B cell (primary cell): Measurements from ENCODE around the gene CHRNG. TPM values are rescaled to one million over a fixed set of nuclear protein-coding genes. Genes with fewer than 3 reads are reported as not detected.

Source experiments
- ATAC-seq: fragments of 200-7000 bp; cut with Tn5 transposase; one replicate; pipeline ENCODE4 v1.10.0; 2021; ENCODE audit warnings: low read depth, mild to moderate bottlenecking, moderate number of reproducible peaks, moderate library complexity
- CTCF ChIA-PET: fragments of 350-600 bp; sonication (Branson Sonifier 250); formaldehyde crosslinking; loops from one replicate; lab custom pipeline; 2021; ENCODE audit warnings: antibody characterized with exemption, inconsistent platforms; lab: Charles Lee
- POLR2A ChIA-PET: fragments of 350-600 bp; sonication (Branson Sonifier 250); formaldehyde crosslinking; loops from one replicate; lab custom pipeline; 2021; ENCODE audit warnings: antibody characterized with exemption; lab: Charles Lee
- DNase-seq: peaks from one replicate; pipeline ENCODE4 v3.0.0; 2013
- H2AFZ ChIP-seq: 2 replicates; pipeline ENCODE4 v1.6.1; 2012; ENCODE audit warnings: mild to moderate bottlenecking, low read depth, low read length; ENCODE audit not compliant: insufficient read depth, poor library complexity, severe bottlenecking
- H3K27ac ChIP-seq, 2 donors: 1 replicate in 1 of 2; 2 replicates in 1 of 2; pipeline ENCODE4 v1.5.1; 2012 to 2013; ENCODE audit warnings: low read length in 2 of 2, mild to moderate bottlenecking in 2 of 2, moderate library complexity in 1 of 2
- H3K27me3 ChIP-seq, 4 experiments: fragments of 200-600 bp in 1 of 4; sonication (generic) in 1 of 4; replicated peaks in 1 of 4; 1 replicate in 2 of 4; 2 replicates in 2 of 4; pipeline versions ENCODE4 v1.6.1 to v1.7.0; 2013 to 2016; ENCODE audit warnings: low read length in 3 of 4, mild to moderate bottlenecking in 2 of 4, mixed read lengths in 1 of 4, moderate library complexity in 1 of 4; ENCODE audit not compliant: insufficient read depth in 4 of 4, control insufficient read depth in 3 of 4; ENCODE audit errors: control extremely low read depth in 1 of 4
- H3K36me3 ChIP-seq, 2 experiments: replicated peaks in 1 of 2; 1 replicate in 1 of 2; 2 replicates in 1 of 2; pipeline versions ENCODE4 v1.6.1 to v1.7.1; 2013; ENCODE audit warnings: low read length in 1 of 2; ENCODE audit not compliant: insufficient read depth in 2 of 2, control insufficient read depth in 1 of 2; ENCODE audit errors: control extremely low read depth in 1 of 2, extremely low read depth in 1 of 2
- H3K4me1 ChIP-seq, 2 donors: fragments of 200-600 bp in 1 of 2; sonication (generic) in 1 of 2; 1 replicate in 1 of 2; 2 replicates in 1 of 2; pipeline versions ENCODE4 v1.5.1 to v1.6.1; 2013 to 2017; ENCODE audit warnings: low read length in 2 of 2; ENCODE audit not compliant: control insufficient read depth in 2 of 2, insufficient read depth in 2 of 2
- H3K4me2 ChIP-seq: replicated peaks from 2 replicates; pipeline ENCODE3; 2012; ENCODE audit warnings: mild to moderate bottlenecking, low read depth, low read length; ENCODE audit not compliant: poor library complexity, severe bottlenecking
- H3K4me3 ChIP-seq, 5 experiments: fragments of 200-600 bp in 1 of 5; sonication (generic) in 1 of 5; 1 replicate in 3 of 5; 2 replicates in 2 of 5; pipeline versions ENCODE4 v1.5.1 to v1.7.0; 2011 to 2016; ENCODE audit warnings: low read length in 4 of 5, mild to moderate bottlenecking in 4 of 5, low read depth in 2 of 5, control low read depth in 1 of 5, moderate library complexity in 1 of 5; ENCODE audit not compliant: insufficient read depth in 1 of 5; ENCODE audit errors: control extremely low read depth in 1 of 5, extremely low read depth in 1 of 5
- H3K79me2 ChIP-seq: fragments of 200-600 bp; sonication (generic); one replicate; pipeline ENCODE4 v1.6.0; 2016; ENCODE audit warnings: low read length; ENCODE audit not compliant: control insufficient read depth, insufficient read depth
- H3K9ac ChIP-seq: fragments of 200-600 bp; sonication (generic); 2 replicates; pipeline ENCODE4 v1.6.1; 2017; ENCODE audit warnings: mild to moderate bottlenecking, low read length, moderate library complexity
- H3K9me3 ChIP-seq, 3 donors: one replicate each; pipeline versions ENCODE4 v1.6.1 to v1.7.1; 2013; ENCODE audit warnings: low read length in 2 of 3; ENCODE audit not compliant: control insufficient read depth in 2 of 3, insufficient read depth in 1 of 3; ENCODE audit errors: control extremely low read depth in 1 of 3
- H4K20me1 ChIP-seq: 2 replicates; pipeline ENCODE4 v1.6.0; 2012; ENCODE audit warnings: mild to moderate bottlenecking, low read length; ENCODE audit not compliant: insufficient read depth, control insufficient read depth, poor library complexity, severe bottlenecking
- H3K27ac Mint-ChIP-seq: one replicate; pipeline ENCODE4 v1.8.0; 2021; ENCODE audit warnings: mixed read lengths
- H3K27me3 Mint-ChIP-seq: one replicate; pipeline ENCODE4 v1.8.0; 2021; ENCODE audit warnings: mixed read lengths
- H3K4me1 Mint-ChIP-seq: one replicate; pipeline ENCODE4 v1.8.0; 2021; ENCODE audit warnings: mixed read lengths
- H3K4me3 Mint-ChIP-seq: one replicate; pipeline ENCODE4 v1.8.0; 2021; ENCODE audit warnings: mixed read lengths
- H3K9me3 Mint-ChIP-seq: one replicate; pipeline ENCODE4 v1.8.0; 2022; ENCODE audit warnings: mixed read lengths; ENCODE audit not compliant: insufficient read depth
- EZH2 ChIP-seq: IDR thresholded peaks from 2 replicates; pipeline ENCODE4 v1.6.1; 2012; ENCODE audit warnings: borderline replicate concordance, low read depth, mild to moderate bottlenecking, moderate library complexity, low read length; ENCODE audit not compliant: insufficient read depth, poor library complexity, severe bottlenecking
- WGBS: methylation state at CpG from one replicate; pipeline ENCODE4 v1.1.5; 2013; ENCODE audit warnings: missing lambda C conversion rate; ENCODE audit not compliant: insufficient coverage; 5-methylcytosine and 5-hydroxymethylcytosine counted together
- intact Hi-C: fragments of 100-400 bp; cut with micrococcal nuclease; formaldehyde crosslinking; loops from one replicate; pipeline ENCODE4 v1.10.0; 2022
- polyA plus RNA-seq: library from polyadenylated mRNA; depleted of rRNA; stranded (reverse); fragments of >200 nt; gene quantifications from 2 replicates; pipeline ENCODE4 v1.2.3, GENCODE V29; 2012
- total RNA-seq, 2 donors: library from RNA; stranded (reverse); fragments of 120-200 nt in 1 of 2; gene quantifications; 1 replicate in 1 of 2; 2 replicates in 1 of 2; pipeline versions ENCODE4 v1.2.3 to v1.2.4, GENCODE V29; 2013 to 2022
- TF ChIP-seq, protein P1 (sequence below): fragments of 200-600 bp; IDR thresholded peaks from one replicate; pipeline ENCODE4 v1.8.0; 2022; ENCODE audit warnings: antibody characterized with exemption, mild to moderate bottlenecking

Gene CHRNG
- total and polyA plus RNA-seq, 2 donors (not counting 1 experiment from before 2014, with no cell fraction given), result not detected

DNA sequence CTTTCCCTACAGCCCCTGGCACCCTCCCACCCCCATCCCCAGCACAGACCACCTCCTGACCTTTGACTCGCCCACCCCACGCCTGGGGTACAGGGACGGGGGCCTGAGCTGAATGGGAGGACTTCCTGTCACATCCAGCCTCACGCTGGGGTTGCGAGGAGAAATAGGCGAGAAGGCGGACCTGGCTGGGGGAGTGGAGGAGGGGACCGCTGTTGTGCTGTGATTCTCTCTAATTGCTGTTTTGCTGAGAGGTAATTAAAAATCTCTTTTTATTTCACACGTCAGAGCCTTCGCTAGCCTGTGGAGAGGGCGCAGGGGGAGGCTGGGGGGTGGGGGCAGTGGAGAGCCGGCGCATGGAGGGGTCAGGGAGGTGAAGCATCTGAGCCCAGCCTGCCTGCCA, 42.1 kb upstream of the CHRNG start:
- no peak overlapping the region for H3K4me3 Mint-ChIP-seq
- Histone ChIP-seq H3K27me3 (peaks cover 0 to 16% (median 0%) of the 10 kb centered on the region in 4 experiments), H3K4me2 (no peak overlapping the region), H2AFZ (no peak overlapping the region), H3K79me2 (no peaks in the 10 kb centered on the region), H3K36me3 (no peaks in the 10 kb centered on the region), H3K9me3 (no peaks in the 10 kb centered on the region), H3K4me3 (no peak overlapping the region), H3K4me1 (peaks cover 0 to 1% of the 10 kb centered on the region in 2 donors), H3K27ac (no peak overlapping the region), H3K9ac (no peak overlapping the region), H4K20me1 (no peaks in the 10 kb centered on the region)
- H3K9me3 Mint-ChIP-seq, result no peaks in the 10 kb centered on the region
- intact Hi-C loops, result no loop called here
- ChIA-PET CTCF (no interaction called here), POLR2A (no interaction called here)
- peaks cover 1% of the 10 kb centered on the region for H3K4me1 Mint-ChIP-seq
- no peak for DNase-seq
- H3K27me3 Mint-ChIP-seq, result peaks cover 24% of the 10 kb centered on the region
- TF ChIP-seq, protein P1, sequence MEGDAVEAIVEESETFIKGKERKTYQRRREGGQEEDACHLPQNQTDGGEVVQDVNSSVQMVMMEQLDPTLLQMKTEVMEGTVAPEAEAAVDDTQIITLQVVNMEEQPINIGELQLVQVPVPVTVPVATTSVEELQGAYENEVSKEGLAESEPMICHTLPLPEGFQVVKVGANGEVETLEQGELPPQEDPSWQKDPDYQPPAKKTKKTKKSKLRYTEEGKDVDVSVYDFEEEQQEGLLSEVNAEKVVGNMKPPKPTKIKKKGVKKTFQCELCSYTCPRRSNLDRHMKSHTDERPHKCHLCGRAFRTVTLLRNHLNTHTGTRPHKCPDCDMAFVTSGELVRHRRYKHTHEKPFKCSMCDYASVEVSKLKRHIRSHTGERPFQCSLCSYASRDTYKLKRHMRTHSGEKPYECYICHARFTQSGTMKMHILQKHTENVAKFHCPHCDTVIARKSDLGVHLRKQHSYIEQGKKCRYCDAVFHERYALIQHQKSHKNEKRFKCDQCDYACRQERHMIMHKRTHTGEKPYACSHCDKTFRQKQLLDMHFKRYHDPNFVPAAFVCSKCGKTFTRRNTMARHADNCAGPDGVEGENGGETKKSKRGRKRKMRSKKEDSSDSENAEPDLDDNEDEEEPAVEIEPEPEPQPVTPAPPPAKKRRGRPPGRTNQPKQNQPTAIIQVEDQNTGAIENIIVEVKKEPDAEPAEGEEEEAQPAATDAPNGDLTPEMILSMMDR, result no peak
- no peak for TF ChIP-seq EZH2
- no peak for ATAC-seq
- no peak overlapping the region for H3K27ac Mint-ChIP-seq
- WGBS, result 94% methylated on average over 11 of the region's 13 CpGs

GRCh38 chr2:232498452-232498851, 41.0 kb upstream of the CHRNG start:
- Histone ChIP-seq H3K9ac (no peak overlapping the region), H3K4me2 (no peak overlapping the region), H3K27ac (no peak overlapping the region), H3K36me3 (no peaks in the 10 kb centered on the region), H3K4me1 (peaks cover 0 to 8% of the 10 kb centered on the region in 2 donors), H2AFZ (no peak overlapping the region), H3K27me3 (peaks cover 0 to 24% (median under 1%) of the 10 kb centered on the region in 4 experiments), H4K20me1 (no peaks in the 10 kb centered on the region), H3K4me3 (no peak overlapping the region), H3K9me3 (no peaks in the 10 kb centered on the region), H3K79me2 (no peaks in the 10 kb centered on the region)
- Mint-ChIP-seq H3K27me3 (peaks cover 27% of the 10 kb centered on the region), H3K27ac (no peak overlapping the region), H3K4me1 (peaks cover 7% of the 10 kb centered on the region), H3K4me3 (no peak overlapping the region), H3K9me3 (no peaks in the 10 kb centered on the region)
- no peak for TF ChIP-seq EZH2
- TF ChIP-seq, protein P1, result no peak
- ChIA-PET CTCF (no interaction called here), POLR2A (no interaction called here)
- WGBS, result 80% methylated on average over 2 of the region's 3 CpGs
- DNase-seq (no peak), ATAC-seq (no peak)
- intact Hi-C loops, result no loop called here
